ENCODE data around the gene SDHD. TPM values are rescaled to one million over a fixed set of nuclear protein-coding genes. Genes with fewer than 3 reads are reported as not detected.
"Not testable (repeated sequence)": the region's sequence is repeated elsewhere in the genome, so short reads cannot be mapped to it uniquely, and the experiment has no call there.

The SDHD gene
- 66.2 TPM for polyA plus RNA-seq (2013, experiment 1 of 2; ENCODE audit: insufficient read length)
- 70.4 TPM for polyA plus RNA-seq (2013, experiment 2 of 2; ENCODE audit: insufficient read length)

- DNase-seq, result peak; percentile 98
These were observed at the start of gene SDHD, which contains the start of gene TIMM8B for GRCh38 chr11:112086422-112087191. SDHD (plus strand) TSS chr11:112086873; CDS start chr11:112086908, 35 bp downstream. TIMM8B (minus strand) TSS chr11:112086756; CDS start chr11:112086723, 33 bp downstream.

DNA sequence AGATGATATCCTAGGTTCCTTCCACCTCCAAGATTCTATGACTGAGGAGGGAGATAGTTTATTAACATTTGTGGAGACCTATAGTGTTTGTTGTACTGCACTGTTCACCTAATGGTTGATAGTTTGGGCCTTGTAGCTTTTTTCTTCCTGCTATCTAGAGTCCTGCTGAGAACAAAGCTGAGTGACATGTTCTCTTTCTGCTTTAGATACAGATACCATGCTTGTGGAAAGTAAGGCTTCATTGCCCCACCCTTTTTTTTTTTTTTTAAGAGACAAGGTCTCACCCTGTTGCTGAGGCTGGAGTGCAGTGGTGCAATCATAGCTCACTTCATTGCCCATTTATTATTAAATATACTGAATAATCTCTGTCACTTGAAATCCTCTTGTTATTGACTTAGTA is 49.1 kb upstream of the SDHD start:
- DNase-seq, result no peak

DNA sequence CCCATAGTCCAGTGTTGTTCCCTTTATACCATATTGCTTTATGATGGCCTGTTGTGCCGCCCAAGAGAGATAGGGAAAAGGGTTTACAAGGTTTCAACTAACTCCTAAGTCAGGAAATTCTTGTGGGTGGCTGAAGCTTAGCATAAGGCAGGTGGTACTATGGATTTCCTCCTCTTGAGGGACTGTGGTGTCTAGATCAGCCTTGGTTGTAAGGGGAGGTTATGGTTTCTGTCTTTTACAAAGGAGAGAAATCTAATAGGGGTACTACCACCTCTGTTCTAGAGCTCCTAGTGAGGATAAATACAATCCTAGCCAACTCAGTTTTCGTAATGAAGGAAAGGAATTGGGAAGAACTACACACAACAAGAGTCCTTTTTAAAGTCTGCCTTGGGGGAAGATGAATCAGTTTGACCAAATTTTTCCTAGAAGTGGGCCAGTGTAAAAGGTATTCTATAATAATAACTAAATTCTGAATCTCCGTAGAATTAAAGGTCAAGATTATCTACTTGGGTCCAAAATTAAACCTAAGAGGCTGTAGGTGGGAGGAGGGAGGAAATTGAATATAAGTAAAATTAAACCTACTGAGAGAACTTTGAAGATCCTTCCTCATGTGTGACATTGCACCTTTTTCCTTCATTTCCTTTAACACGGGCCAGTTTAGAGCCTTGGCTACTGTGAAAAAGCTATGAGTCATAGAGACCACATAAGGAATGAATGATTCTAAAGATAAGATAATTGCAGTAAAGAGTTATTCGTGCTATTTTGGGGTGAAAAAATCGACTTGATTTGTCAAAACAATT is 44.3 kb upstream of the SDHD start:
- DNase-seq, result no peak

DNA sequence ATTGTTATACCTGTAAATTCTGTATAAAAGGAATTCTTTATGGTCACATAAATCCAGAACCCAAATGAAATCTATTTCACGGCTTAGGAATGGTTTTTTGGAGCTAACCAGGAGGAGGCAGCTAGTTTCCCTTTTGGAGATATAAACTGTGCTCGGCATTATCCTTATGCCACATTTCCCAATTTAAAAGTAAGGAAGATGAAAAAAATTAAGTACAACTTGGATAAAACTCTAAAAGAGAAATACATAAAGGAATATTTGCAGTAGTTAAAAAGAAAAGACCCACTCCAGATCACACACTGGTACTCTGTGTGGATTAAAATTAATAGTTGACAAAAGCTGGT is 43.7 kb upstream of the SDHD start:
- no peak for DNase-seq

DNA sequence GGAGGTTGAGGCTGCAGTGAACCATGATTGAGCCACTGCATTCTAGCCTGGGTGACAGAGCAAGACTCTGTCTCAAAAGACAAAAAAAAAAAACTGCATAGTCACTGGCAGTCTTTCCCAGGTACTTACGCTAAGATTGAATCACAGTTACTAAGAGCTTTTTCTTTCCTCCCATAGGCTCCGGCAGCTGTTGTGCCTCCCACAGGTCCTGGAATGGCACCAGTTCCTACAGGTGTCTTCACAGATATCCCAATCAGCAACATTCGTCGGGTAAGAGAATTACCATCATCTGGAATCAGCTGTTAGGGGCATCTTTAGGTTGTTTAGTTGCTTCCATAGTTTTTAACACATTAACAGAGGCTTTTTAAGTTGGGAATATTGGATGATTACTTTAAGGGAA is 41.7 kb upstream of the SDHD start:
- no peak for DNase-seq

DNA sequence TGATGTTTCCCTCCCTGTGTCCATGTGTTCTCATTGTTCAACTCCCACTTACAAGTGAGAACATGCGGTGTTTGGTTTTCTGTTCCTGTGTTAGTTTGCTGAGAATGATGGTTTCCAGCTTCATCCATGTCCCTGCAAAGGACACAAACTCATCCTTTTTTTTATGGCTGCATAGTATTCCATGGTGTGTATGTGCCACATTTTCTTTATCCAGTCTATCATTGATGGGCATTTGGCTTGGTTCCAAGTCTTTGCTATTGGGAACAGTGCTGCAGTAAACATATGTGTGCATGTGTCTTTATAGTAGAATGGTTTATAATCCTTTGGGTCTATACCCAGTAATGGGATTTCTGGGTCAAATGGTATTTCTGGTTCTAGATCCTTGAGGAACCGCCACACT is 40.0 kb upstream of the SDHD start:
- not testable (repeated sequence) for DNase-seq

GRCh38 chr11:112048256-112048655 is 38.4 kb upstream of the SDHD start:
- not testable (repeated sequence) for DNase-seq

DNA sequence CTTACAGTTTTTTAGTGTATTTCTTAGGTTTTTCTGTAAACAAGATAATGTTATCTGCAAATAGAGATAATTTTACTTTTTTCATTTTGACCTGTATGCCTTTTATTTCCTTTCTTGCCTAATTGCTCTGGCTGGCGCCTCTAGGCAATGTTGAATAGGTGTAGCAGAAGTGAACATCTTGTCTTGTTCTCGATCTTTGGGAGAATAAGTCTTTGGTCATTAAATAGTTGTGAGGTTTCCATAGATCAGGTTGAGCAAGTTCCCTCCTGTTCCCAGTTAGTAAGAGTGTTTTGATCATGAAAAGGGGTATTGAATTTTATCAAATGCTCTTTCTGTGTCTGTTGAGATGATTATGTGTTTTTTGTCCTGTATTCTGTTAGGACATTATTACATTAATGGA is 36.9 kb upstream of the SDHD start:
- DNase-seq, result no peak

DNA sequence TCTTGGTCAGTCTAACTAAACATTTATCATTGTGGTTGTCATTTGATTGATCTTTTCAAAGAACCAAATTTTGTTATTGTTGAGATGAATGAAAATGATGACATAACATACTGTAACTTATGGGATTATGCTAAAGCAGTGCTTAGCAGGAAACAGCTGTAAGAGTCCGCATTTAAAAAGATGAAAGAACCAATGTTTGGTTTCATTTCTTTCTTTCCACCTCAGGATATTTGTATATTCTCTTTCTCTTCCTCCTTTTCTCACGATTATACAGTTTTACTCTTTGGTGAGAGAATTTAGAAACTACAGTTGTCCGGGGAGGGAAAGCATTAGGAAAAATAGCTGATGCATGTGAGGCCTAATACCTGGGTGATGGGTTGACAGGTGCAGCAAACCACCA is 36.0 kb upstream of the SDHD start:
- no peak for DNase-seq

DNA sequence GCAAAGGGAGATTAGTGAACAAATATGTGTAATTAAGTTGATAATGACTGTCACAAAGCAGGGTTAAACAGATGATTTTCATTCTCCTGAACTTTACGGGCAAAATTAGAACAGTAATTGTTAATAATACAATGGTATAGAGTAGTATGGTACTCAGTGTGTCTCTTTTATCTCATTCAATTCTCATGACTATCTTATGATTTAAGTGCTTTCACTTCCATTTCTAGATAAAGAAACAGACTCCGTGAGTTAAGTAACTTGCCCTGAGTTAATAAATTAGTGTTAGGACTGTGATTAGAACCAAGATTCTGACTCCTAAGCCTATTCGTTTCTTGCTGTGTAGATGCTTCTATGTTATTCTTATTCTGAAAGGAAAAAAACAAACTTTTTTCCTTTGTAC is 34.9 kb upstream of the SDHD start:
- DNase-seq, result no peak

DNA sequence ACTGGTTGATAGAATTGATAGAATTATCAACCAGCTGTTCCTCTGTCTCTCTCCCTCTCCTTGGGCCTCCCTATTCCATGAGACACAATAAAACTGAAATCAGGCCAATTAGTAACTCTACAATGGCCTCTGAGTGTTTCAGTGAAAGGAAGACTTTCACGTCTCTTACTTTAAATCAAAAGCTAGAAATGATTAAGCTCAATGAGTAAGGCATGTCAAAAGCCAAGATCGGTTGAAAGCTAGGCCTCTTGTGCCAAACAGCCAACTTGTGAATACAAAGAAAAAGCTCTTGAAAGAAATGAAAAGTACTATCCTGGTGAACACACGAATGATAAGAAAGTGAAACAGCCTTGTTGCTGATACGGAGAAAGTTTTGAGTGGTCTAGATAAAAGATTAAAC is 29.5 kb upstream of the SDHD start:
- no peak for DNase-seq

DNA sequence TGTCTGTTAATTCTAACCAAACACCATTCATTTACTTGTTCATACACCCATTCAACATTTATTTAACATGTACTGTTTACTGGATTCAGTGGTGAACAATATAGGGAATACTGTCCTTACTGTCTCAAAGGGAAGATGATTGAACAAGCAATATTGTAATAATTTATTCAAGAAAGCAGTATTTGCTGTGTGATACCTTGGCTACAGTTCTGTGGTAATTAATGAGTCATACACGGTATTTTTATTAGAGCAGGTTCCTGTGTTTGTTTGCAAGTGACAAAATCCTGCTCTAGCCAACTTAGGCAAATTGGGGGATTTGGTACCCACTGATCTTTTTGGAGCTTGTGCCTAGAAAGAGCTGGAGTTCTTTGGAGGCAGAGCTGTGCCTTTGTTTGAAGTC is 28.6 kb upstream of the SDHD start:
- DNase-seq, result no peak

DNA sequence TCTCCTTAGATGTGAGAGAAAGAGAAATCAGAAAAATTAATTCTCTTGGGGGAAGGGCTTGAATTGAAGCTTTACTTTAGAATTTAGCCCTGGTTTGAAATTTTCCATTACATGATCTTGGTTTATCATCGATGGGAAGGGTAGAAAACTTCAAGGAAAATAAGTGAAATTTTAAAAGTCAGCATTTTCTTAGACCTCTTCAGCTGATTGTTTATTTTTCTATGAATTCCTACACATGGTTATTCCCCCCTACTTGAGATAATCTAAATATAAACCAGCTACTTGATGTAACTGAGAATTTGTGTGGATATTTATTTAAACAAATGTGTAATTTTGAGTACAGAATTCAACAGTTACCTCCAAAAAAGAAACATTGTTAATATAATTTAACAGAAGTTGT is 23.8 kb upstream of the SDHD start:
- no peak for DNase-seq

DNA sequence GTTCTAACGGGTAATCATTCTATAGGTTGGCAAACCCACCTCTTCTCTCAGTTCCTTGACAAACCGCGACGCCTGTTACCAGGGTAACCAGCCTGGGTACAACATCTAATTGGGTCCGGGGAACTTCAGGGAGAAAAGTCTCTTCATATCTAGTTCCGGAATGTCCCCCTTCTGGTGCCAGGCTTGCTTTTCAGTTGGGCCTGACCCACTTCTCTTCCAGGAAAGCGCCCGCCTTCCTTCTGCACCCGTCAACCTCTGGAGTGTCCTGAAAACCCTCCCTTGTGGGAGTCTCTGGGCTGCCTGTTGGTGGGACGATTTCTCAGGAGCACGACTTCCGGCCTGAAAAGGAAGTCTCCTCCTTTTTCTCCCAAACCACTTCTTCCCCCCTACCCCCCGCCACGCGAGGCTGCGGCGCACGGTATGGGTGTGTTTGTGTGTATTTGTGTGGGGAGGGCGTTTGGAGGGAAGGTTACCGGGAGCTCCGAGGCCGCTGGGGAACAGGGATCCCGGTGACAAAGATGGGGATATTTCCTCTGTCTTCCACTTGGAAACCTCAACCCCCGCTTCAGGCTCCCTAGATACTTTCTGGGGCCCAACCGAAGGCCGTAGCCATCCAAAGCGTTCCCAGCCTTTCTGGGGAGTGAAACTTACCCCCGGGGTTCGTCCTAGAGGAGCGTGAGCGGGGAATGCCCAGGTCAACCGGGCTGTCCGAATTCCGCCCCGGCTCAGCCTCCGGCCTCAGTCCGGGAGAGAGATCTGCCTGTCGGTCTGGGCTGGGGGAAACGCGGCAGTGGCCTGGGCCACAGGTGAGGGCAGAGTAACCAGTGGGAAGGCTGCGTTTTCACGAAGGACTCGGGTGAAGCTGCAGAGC is 12.5 kb upstream of the SDHD start, which contains the start of the genes NKAPD1 and PIH1D2:
Gene NKAPD1 (plus strand): TSS at position 359 of the 871 bp plus-strand sequence. CDS start 1,276 bp downstream, outside the sequence.
Gene PIH1D2 (minus strand): TSS at position 77 of the 871 bp plus-strand sequence. CDS start 843 bp downstream, outside the sequence.
- peak; percentile 91 for DNase-seq

GRCh38 chr11:112082729-112083128 is 3.9 kb upstream of the SDHD start:
- no peak for DNase-seq

DNA sequence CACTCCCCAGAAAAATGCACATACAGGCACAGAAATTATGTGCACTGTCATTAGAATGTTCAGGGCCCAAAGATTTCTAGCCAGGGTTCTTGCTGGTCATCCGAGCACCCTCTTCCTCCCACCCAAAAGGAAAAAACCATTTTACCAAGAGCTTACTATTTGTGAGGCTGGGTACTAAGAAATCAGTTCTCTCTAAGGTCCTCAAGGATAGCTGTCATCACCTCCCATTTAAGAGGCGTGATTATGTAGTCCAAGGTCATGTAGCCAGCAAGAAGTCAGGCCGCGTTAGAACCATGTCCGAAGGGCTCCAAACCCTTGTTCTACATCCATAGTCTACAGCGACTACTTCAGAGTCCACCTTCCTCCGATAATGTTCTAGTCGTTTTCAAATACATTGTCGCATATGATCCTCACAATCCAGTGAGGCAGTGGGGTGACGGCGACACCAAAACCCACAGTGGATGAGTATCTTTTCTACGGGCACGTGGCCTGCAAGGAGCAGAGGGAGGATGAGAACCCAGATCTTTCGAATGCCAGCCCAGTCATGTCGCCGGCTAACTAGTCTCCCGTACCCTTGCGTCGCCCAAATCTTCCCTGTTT is 751 bp upstream of the SDHD start:
- peak; percentile 20 for DNase-seq

DNA sequence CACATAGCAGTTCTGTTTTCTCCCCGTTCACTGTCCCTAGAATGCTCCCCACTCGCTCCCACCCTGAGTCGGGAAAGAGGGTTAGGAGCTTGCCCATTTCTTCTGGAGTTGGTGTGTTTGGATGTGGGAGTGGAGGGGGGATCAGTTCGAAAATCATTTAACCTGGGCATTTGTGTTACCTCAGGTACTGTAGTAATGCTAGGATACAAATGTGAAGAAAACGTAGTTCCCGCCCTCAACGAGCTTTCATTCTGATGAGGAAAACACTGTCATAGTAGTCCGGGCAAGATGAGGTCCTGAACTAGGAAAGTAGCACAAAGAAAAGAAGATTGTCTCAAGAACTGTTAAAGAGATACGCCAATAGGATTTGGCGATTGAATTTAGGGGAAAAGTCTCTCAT is 539 bp downstream of the SDHD start:
- no peak for DNase-seq

DNA sequence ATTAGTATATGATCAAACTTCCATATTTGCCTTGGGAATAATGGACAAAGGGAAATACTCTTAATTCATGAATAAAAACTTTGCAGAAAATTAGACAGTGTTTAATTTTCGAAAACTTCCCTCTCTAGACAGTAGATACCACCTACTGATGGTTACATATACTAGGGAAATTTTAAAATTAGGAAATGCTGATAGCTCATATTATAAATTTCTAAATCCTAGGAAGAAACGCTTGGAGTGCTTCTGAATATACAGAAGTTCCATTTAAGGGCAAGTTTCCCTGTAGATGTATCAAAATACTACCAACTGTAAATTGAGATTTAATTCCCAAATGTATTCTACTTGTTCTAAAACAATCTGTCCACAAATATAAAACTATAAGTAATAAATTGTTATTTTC is 8.6 kb downstream of the SDHD start:
- DNase-seq, result not testable (repeated sequence)

GRCh38 chr11:112096194-112096593 is 9.5 kb downstream of the SDHD start:
- DNase-seq, result no peak

DNA sequence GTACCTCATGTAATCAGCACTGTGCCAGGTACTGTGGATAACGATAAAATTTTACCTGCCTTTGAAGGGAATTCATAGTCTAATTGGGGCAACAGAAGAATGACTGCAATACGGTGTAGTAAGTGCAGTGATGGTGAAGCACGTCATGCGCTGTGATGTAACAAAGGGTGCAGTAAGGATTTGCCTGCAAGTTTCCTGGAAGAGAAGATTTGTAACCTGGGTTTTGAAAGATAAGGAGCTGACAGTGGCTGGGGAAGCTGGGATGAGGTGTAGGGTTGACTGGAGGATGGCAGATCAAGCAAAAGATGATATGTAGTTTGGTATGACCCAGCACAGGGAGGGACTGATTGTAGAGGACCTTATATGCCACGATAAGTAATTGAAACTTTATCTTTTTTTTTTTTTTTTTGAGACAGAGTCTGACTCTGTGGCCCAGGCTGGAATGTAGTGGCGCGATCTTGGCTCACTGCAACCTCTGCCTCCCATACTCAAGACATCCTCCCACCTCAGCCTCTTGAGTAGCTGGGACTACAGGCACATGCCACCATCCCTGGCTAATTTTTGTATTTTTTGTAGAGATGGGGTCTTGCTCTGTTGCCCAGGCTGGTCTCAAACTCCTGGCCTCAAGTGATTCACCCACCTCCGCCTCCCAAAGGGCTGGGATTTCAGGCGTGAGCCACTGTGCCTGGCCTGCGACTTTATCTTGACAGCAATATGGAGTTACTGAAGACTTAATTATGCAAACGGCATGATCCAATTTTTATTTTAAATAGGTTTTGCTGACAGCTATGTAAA is 11.3 kb downstream of the SDHD start:
- DNase-seq, result no peak

- DNase-seq, result peak; percentile 28
These were observed 13.8 kb downstream of the SDHD start for GRCh38 chr11:112100462-112100861.

Data from fibroblast of skin of scalp (primary cell).